B cell (primary cell): ENCODE results near the gene PUM1.

Experiments used
- EZH2 ChIP-seq: IDR thresholded peaks from 2 replicates; pipeline ENCODE4 v1.6.1; 2012; ENCODE audit warnings: borderline replicate concordance, low read depth, mild to moderate bottlenecking, moderate library complexity, low read length; ENCODE audit not compliant: insufficient read depth, poor library complexity, severe bottlenecking
- TF ChIP-seq, protein P1 (sequence below): fragments of 200-600 bp; IDR thresholded peaks from one replicate; pipeline ENCODE4 v1.8.0; 2022; ENCODE audit warnings: antibody characterized with exemption, mild to moderate bottlenecking

- TF ChIP-seq, protein P1, sequence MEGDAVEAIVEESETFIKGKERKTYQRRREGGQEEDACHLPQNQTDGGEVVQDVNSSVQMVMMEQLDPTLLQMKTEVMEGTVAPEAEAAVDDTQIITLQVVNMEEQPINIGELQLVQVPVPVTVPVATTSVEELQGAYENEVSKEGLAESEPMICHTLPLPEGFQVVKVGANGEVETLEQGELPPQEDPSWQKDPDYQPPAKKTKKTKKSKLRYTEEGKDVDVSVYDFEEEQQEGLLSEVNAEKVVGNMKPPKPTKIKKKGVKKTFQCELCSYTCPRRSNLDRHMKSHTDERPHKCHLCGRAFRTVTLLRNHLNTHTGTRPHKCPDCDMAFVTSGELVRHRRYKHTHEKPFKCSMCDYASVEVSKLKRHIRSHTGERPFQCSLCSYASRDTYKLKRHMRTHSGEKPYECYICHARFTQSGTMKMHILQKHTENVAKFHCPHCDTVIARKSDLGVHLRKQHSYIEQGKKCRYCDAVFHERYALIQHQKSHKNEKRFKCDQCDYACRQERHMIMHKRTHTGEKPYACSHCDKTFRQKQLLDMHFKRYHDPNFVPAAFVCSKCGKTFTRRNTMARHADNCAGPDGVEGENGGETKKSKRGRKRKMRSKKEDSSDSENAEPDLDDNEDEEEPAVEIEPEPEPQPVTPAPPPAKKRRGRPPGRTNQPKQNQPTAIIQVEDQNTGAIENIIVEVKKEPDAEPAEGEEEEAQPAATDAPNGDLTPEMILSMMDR = no peak
- TF ChIP-seq EZH2 = no peak
Measured at GRCh38 chr1:31010086-31010989, 55.2 kb downstream of the PUM1 start.
